Heart left ventricle (tissue), 13 donors: ENCODE results near the gene STIM1.

Experiments
- POLR2A ChIP-seq, 2 donors: fragments of 450-650 bp; IDR thresholded peaks; one replicate each; pipeline ENCODE4 v1.6.1; 2017; ENCODE audit warnings: antibody characterized with exemption in 2 of 2, mild to moderate bottlenecking in 2 of 2, moderate library complexity in 2 of 2
- TF ChIP-seq, protein P1 (sequence below), 12 donors: fragments of 200-600 bp; sonication (generic) in 4 of 12; IDR thresholded peaks; one replicate each; pipeline versions ENCODE4 v1.5.0 to v1.8.0; 2018 to 2022; ENCODE audit warnings: antibody characterized with exemption in 12 of 12, mild to moderate bottlenecking in 5 of 12
- donor health status: ischemic (EF 13 %, LVEDD 7.1; RV severe dilation, severe dysfunction).
- donor health status: DM: no; HTN: yes; CAD: no.
- donor health status: DM: no; HTN: no; CAD: no.
- donor health status: ischemic (EF 25% LVEDD 6.9; RV normal size, moderate dysfunction).
- donor health status: ischemic (EF 25% LVEDD 5.7; RV mildly dilated, moderate dysfunction).
- donor health status: ischemic (EF 35%, LVEDD 5.7; RV mildly dilated, moderate dysfunction).
- donor health status: nonischemic (EF 11% LVEDD 7.7; RV severe dilation, severe dysfunction).
- donor health status: DM: yes; HTN: yes; CAD: no.
- donor health status: PGD.
- donor health status: ischemic (EF 29% LVEDD 5.4; RV normal size, mild dysfunction).
- donor health status: nonischemic (EF 23%, LVEDD 6.1; RV moderate dilation, normal function).

GRCh38 chr11:3834349-3834663, 21.2 kb upstream of the STIM1 start:
- TF ChIP-seq, protein P1, sequence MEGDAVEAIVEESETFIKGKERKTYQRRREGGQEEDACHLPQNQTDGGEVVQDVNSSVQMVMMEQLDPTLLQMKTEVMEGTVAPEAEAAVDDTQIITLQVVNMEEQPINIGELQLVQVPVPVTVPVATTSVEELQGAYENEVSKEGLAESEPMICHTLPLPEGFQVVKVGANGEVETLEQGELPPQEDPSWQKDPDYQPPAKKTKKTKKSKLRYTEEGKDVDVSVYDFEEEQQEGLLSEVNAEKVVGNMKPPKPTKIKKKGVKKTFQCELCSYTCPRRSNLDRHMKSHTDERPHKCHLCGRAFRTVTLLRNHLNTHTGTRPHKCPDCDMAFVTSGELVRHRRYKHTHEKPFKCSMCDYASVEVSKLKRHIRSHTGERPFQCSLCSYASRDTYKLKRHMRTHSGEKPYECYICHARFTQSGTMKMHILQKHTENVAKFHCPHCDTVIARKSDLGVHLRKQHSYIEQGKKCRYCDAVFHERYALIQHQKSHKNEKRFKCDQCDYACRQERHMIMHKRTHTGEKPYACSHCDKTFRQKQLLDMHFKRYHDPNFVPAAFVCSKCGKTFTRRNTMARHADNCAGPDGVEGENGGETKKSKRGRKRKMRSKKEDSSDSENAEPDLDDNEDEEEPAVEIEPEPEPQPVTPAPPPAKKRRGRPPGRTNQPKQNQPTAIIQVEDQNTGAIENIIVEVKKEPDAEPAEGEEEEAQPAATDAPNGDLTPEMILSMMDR (IDR thresholded peaks at IDR 0.05): no peak
- TF ChIP-seq POLR2A (IDR thresholded peaks at IDR 0.05): no peak
